GM23338 (cell line): Measurements from ENCODE around the gene TCF20. TPM values are rescaled to one million over a fixed set of nuclear protein-coding genes. Genes with fewer than 3 reads are reported as not detected.

ENCODE experiments used
- ATAC-seq: fragments of 200-7000 bp; cut with Tn5 transposase; 3 replicates; pipeline ENCODE4 v1.9.1; 2020
- DNase-seq: peaks from one replicate; pipeline ENCODE4 v3.0.0-alpha.2; 2015; ENCODE audit warnings: low spot score
- H2AFZ ChIP-seq: fragments of 200-600 bp; sonication (generic); 2 replicates; pipeline ENCODE4 v1.8.0; 2016; ENCODE audit warnings: antibody characterized with exemption, mild to moderate bottlenecking, moderate library complexity
- H3F3A ChIP-seq: fragments of 200-600 bp; sonication (generic); replicated peaks from 2 replicates; pipeline ENCODE4 v1.8.0; 2017; ENCODE audit warnings: antibody characterized with exemption, mixed run types, low read depth
- H3K27ac ChIP-seq: fragments of 200-600 bp; sonication (generic); 2 replicates; pipeline ENCODE4 v1.6.1; 2016; ENCODE audit warnings: low read depth
- H3K27me3 ChIP-seq: fragments of 200-600 bp; sonication (generic); 2 replicates; pipeline ENCODE4 v1.8.0; 2016; ENCODE audit warnings: mild to moderate bottlenecking, mixed run types, moderate library complexity; ENCODE audit not compliant: insufficient read depth
- H3K36me3 ChIP-seq: fragments of 200-600 bp; sonication (generic); 2 replicates; pipeline ENCODE4 v1.8.0; 2016; ENCODE audit warnings: mild to moderate bottlenecking; ENCODE audit not compliant: insufficient read depth
- H3K4me1 ChIP-seq: fragments of 200-600 bp; sonication (generic); 2 replicates; pipeline ENCODE4 v1.8.0; 2016; ENCODE audit warnings: mild to moderate bottlenecking, moderate library complexity; ENCODE audit not compliant: insufficient read depth
- H3K4me2 ChIP-seq: fragments of 200-600 bp; sonication (generic); 2 replicates; pipeline ENCODE4 v1.7.1; 2017; ENCODE audit warnings: mixed run types
- H3K4me3 ChIP-seq: fragments of 200-600 bp; sonication (generic); 2 replicates; pipeline ENCODE4 v1.6.1; 2016; ENCODE audit warnings: mixed run types
- H3K79me2 ChIP-seq: fragments of 200-600 bp; sonication (generic); replicated peaks from 2 replicates; pipeline ENCODE4 v1.8.0; 2017; ENCODE audit warnings: mild to moderate bottlenecking; ENCODE audit not compliant: insufficient read depth
- H3K9me2 ChIP-seq: fragments of 200-600 bp; sonication (generic); 2 replicates; pipeline ENCODE4 v1.8.0; 2017; ENCODE audit not compliant: insufficient read depth
- H4K20me1 ChIP-seq: fragments of 200-600 bp; sonication (generic); replicated peaks from 2 replicates; pipeline ENCODE4 v1.8.0; 2017; ENCODE audit warnings: mild to moderate bottlenecking; ENCODE audit not compliant: insufficient read depth
- H3K27ac Mint-ChIP-seq: 2 replicates; pipeline ENCODE4 v1.8.0; 2020; ENCODE audit warnings: inconsistent platforms, mild to moderate bottlenecking, moderate library complexity, mixed read lengths
- H3K27me3 Mint-ChIP-seq: 3 replicates; pipeline ENCODE4 v1.8.0; 2022; ENCODE audit warnings: low read depth, mild to moderate bottlenecking, moderate library complexity, mixed read lengths, inconsistent platforms; ENCODE audit not compliant: insufficient read depth, poor library complexity
- H3K36me3 Mint-ChIP-seq: 3 replicates; pipeline ENCODE4 v1.8.0; 2021; ENCODE audit warnings: low read depth, mild to moderate bottlenecking, inconsistent platforms, moderate library complexity, mixed read lengths
- H3K4me1 Mint-ChIP-seq: 3 replicates; pipeline ENCODE4 v1.8.0; 2020; ENCODE audit warnings: mild to moderate bottlenecking, inconsistent platforms, mixed read lengths
- H3K4me3 Mint-ChIP-seq: 3 replicates; pipeline ENCODE4 v1.8.0; 2021; ENCODE audit warnings: moderate library complexity, mild to moderate bottlenecking, inconsistent platforms, mixed read lengths
- H3K9me3 Mint-ChIP-seq: 3 replicates; pipeline ENCODE4 v1.8.0; 2020; ENCODE audit warnings: moderate library complexity, mild to moderate bottlenecking, inconsistent platforms, mixed read lengths
- EZH2 ChIP-seq: fragments of 200-600 bp; sonication (generic); IDR thresholded peaks from one replicate; pipeline ENCODE4 v1.8.0; 2017; ENCODE audit warnings: antibody characterized with exemption, mild to moderate bottlenecking, low read depth; ENCODE audit not compliant: unreplicated experiment
- EZH2phosphoT487 ChIP-seq: fragments of 200-600 bp; sonication (generic); IDR thresholded peaks from one replicate; pipeline ENCODE4 v1.8.1; 2018; ENCODE audit warnings: antibody characterized with exemption; ENCODE audit not compliant: unreplicated experiment
- JUNB ChIP-seq: IDR thresholded peaks from one replicate; pipeline ENCODE4 v1.6.1; 2016; ENCODE audit warnings: antibody characterized with exemption; ENCODE audit not compliant: unreplicated experiment
- NANOG ChIP-seq: IDR thresholded peaks from 2 replicates; pipeline ENCODE4 v1.6.1; 2016; ENCODE audit warnings: antibody characterized with exemption, borderline replicate concordance
- POLR2AphosphoS5 ChIP-seq: IDR thresholded peaks from 2 replicates; pipeline ENCODE4 v1.6.1; 2016; ENCODE audit warnings: antibody characterized with exemption, low read depth
- STAT1 ChIP-seq: IDR thresholded peaks from one replicate; pipeline ENCODE4 v1.6.1; 2016; ENCODE audit warnings: antibody characterized with exemption; ENCODE audit not compliant: unreplicated experiment
- polyA plus RNA-seq: library from polyadenylated mRNA; unstranded; fragments of >200 nt; fragmentation: Nextera tagmentation; extraction: Ambion mirVana; gene quantifications from 2 replicates; pipeline ENCODE4 v1.2.1, GENCODE V29; 2016
- total RNA-seq: library from RNA; depleted of rRNA; stranded (reverse); fragments of >200 nt; shearing (Covaris generic); gene quantifications from 2 replicates; pipeline ENCODE4 v1.2.3, GENCODE V29; 2014
- TF ChIP-seq, protein P1 (sequence below): IDR thresholded peaks from one replicate; pipeline ENCODE4 v1.6.1; 2018; ENCODE audit warnings: antibody characterized with exemption; ENCODE audit not compliant: unreplicated experiment
- TF ChIP-seq, protein P2 (sequence below): IDR thresholded peaks from 2 replicates; pipeline ENCODE4 v1.6.1; 2016; ENCODE audit warnings: antibody characterized with exemption
- TF ChIP-seq, protein P3 (sequence below), 2 experiments: fragments of 200-600 bp in 1 of 2; sonication (generic) in 1 of 2; conservative IDR thresholded peaks; 2 replicates each; pipeline versions ENCODE4 v1.5.1 to v1.6.1; 2016 to 2017; ENCODE audit warnings: antibody characterized with exemption in 2 of 2, low read depth in 2 of 2, mild to moderate bottlenecking in 2 of 2, moderate library complexity in 1 of 2

The TCF20 gene
- total and polyA plus RNA-seq, 2 experiments from 2014 or later, result 6.4 to 68.7 TPM

DNA sequence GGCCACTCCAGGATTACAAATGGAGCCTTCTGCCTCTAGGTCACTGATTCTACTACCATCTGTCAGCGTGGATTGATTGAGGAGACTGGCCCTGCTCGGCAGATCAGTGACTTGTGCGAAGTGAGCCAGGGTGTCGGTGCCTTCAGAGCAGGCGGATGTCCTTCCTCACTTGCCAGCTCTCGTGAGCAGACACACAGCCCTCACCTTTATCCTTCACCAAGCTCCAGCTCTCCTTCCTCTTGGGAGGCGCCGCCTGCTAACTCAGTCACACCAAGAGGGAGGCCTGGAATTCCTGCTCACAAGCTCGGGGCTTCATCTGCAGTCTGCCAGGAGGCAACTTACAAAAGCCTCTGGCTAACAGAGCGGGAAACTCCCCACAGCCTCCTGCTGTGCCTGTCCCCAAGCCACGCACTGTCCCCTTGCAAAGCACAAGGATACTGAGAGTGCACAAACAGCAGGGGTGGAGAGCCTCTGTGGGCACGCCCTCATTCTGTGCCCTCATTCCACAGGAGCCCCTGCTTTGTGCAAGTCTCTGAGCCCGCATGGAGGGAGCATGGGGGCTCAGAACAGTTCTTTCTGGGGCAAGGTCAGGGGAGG is 3.5 kb upstream of the TCF20 start:
- Histone ChIP-seq H3K36me3 (no peaks in the 10 kb centered on the region), H3K27ac (no peak overlapping the region; the same call in 1 of the 2 replicates), H3K4me2 (peak overlapping the region; percentile 38; the same call in 1 of the 2 replicates), H3K27me3 (peaks cover 6% of the 10 kb centered on the region; the same call in 1 of the 2 replicates), H3K9me2 (no peaks in the 10 kb centered on the region), H3K79me2 (peaks cover 5% of the 10 kb centered on the region), H4K20me1 (peaks cover 3% of the 10 kb centered on the region), H2AFZ (no peak overlapping the region), H3K4me3 (no peak overlapping the region), H3K4me1 (peaks cover 23% of the 10 kb centered on the region), H3F3A (0 out of 2 replicates have a peak, but pooled peaks cover 14% of the 10 kb centered on the region)
- H3K27me3 Mint-ChIP-seq, result peaks cover 34% of the 10 kb centered on the region
- peak overlapping the region; percentile 7; the same call in 1 of the 3 replicates for H3K4me3 Mint-ChIP-seq
- H3K36me3 Mint-ChIP-seq, result no peaks in the 10 kb centered on the region; the same call in 2 of the 3 replicates
- no peaks in the 10 kb centered on the region; the same call in 1 of the 3 replicates for H3K9me3 Mint-ChIP-seq
- H3K27ac Mint-ChIP-seq, result no peak overlapping the region
- TF ChIP-seq EZH2phosphoT487, result no peak
- no peak for TF ChIP-seq STAT1
- TF ChIP-seq, protein P1, sequence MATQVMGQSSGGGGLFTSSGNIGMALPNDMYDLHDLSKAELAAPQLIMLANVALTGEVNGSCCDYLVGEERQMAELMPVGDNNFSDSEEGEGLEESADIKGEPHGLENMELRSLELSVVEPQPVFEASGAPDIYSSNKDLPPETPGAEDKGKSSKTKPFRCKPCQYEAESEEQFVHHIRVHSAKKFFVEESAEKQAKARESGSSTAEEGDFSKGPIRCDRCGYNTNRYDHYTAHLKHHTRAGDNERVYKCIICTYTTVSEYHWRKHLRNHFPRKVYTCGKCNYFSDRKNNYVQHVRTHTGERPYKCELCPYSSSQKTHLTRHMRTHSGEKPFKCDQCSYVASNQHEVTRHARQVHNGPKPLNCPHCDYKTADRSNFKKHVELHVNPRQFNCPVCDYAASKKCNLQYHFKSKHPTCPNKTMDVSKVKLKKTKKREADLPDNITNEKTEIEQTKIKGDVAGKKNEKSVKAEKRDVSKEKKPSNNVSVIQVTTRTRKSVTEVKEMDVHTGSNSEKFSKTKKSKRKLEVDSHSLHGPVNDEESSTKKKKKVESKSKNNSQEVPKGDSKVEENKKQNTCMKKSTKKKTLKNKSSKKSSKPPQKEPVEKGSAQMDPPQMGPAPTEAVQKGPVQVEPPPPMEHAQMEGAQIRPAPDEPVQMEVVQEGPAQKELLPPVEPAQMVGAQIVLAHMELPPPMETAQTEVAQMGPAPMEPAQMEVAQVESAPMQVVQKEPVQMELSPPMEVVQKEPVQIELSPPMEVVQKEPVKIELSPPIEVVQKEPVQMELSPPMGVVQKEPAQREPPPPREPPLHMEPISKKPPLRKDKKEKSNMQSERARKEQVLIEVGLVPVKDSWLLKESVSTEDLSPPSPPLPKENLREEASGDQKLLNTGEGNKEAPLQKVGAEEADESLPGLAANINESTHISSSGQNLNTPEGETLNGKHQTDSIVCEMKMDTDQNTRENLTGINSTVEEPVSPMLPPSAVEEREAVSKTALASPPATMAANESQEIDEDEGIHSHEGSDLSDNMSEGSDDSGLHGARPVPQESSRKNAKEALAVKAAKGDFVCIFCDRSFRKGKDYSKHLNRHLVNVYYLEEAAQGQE, result no peak
- TF ChIP-seq, protein P2, sequence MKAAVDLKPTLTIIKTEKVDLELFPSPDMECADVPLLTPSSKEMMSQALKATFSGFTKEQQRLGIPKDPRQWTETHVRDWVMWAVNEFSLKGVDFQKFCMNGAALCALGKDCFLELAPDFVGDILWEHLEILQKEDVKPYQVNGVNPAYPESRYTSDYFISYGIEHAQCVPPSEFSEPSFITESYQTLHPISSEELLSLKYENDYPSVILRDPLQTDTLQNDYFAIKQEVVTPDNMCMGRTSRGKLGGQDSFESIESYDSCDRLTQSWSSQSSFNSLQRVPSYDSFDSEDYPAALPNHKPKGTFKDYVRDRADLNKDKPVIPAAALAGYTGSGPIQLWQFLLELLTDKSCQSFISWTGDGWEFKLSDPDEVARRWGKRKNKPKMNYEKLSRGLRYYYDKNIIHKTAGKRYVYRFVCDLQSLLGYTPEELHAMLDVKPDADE, result no peak
- no peak for TF ChIP-seq EZH2
- no peak for TF ChIP-seq POLR2AphosphoS5
- TF ChIP-seq NANOG, result no peak
- TF ChIP-seq, protein P3, sequence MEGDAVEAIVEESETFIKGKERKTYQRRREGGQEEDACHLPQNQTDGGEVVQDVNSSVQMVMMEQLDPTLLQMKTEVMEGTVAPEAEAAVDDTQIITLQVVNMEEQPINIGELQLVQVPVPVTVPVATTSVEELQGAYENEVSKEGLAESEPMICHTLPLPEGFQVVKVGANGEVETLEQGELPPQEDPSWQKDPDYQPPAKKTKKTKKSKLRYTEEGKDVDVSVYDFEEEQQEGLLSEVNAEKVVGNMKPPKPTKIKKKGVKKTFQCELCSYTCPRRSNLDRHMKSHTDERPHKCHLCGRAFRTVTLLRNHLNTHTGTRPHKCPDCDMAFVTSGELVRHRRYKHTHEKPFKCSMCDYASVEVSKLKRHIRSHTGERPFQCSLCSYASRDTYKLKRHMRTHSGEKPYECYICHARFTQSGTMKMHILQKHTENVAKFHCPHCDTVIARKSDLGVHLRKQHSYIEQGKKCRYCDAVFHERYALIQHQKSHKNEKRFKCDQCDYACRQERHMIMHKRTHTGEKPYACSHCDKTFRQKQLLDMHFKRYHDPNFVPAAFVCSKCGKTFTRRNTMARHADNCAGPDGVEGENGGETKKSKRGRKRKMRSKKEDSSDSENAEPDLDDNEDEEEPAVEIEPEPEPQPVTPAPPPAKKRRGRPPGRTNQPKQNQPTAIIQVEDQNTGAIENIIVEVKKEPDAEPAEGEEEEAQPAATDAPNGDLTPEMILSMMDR (conservative IDR thresholded peaks at IDR 0.05; ENCODE audit: low read depth in 2 of 2), result no peak
- no peak for TF ChIP-seq JUNB
- peaks cover 37% of the 10 kb centered on the region for H3K4me1 Mint-ChIP-seq
- DNase-seq (peak; percentile 68), ATAC-seq (peak; percentile 7)
